CD4-positive, alpha-beta T cell treated with Interleukin-15 for 1 hour (primary cell): ENCODE data around the gene INPP5A.

Source experiments
- DNase-seq: peaks from one replicate; pipeline ENCODE4 v3.0.0-alpha.2; 2020

The INPP5A gene

DNA sequence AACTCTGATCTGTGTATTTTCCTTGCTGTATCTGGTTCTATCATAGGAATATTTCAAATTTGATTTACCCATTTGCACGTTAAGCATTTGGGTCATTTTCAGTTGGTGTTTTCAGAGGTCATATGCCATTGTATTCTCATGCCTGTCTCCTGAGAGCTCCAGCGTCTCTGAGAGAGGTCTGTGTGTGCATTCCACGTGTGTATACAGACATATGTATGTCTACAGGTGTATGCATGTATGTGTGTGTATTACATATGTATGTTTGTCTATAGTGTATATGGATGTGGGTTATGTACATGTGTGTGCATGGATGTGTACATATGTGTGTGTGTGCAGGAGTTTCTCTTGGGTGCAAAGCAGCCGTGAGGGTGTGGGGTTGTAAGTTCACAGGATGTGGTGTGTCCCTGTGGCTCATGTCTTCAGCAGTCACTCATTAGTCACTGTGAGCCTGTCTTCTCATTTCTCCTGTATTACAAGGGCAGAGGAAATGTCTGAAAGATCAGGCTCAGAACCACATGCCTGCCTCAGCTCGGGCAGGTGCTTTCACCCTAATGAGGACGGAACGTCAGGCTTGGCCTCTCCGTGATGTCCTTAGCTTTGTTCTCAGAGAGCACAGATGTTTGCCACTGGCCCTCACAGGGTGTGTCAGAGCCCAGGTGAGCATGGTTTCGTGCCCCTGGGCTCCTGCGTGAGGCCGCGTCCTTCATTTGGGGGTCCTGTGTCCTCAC is 146.7 kb downstream of the INPP5A start:
- DNase-seq, result no peak

- peak; percentile 1 for DNase-seq
Observed at GRCh38 chr10:132685101-132685891, 147.7 kb downstream of the INPP5A start.

DNA sequence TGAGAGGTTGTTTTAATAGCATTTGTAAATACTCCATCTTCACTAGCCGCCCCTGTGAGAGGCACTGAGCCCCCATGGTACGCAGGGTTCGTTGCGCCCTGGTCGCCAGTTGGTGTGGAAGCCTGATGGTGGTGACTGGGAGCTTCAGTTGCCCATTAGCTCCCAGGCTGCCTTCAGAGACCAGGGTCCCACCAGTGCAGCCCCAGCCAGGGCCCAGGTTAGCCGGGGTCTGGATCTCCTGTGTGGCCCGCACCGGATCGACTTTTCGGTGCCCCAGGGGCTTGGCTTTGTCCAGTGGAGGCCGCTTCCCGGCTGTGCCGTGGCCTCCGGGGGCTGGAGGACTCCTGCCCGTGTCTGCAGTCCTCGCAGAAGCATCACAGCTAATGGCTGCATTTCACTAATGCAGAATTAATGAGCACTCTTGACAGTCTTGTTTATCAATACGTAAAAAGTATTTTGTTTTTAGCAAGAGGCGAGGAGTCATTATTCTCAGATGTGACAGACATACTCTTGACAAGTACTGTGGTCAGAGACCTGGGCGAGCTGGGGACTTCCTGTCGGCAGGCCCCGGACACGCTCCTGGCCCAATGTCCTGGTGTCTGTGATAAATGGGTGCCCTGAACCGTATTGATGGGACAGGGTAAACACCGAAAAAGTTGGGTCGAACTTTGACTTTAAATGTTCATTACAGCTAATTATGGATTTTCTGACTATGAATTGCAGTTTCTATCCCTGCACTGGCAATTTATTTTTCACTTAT is 148.5 kb downstream of the INPP5A start:
- peak; percentile 2 for DNase-seq

- peak; percentile 10 for DNase-seq
Observed at GRCh38 chr10:132687181-132687892, 149.8 kb downstream of the INPP5A start.

- peak; percentile 5 for DNase-seq
Observed at GRCh38 chr10:132687893-132688579, 150.4 kb downstream of the INPP5A start.

DNA sequence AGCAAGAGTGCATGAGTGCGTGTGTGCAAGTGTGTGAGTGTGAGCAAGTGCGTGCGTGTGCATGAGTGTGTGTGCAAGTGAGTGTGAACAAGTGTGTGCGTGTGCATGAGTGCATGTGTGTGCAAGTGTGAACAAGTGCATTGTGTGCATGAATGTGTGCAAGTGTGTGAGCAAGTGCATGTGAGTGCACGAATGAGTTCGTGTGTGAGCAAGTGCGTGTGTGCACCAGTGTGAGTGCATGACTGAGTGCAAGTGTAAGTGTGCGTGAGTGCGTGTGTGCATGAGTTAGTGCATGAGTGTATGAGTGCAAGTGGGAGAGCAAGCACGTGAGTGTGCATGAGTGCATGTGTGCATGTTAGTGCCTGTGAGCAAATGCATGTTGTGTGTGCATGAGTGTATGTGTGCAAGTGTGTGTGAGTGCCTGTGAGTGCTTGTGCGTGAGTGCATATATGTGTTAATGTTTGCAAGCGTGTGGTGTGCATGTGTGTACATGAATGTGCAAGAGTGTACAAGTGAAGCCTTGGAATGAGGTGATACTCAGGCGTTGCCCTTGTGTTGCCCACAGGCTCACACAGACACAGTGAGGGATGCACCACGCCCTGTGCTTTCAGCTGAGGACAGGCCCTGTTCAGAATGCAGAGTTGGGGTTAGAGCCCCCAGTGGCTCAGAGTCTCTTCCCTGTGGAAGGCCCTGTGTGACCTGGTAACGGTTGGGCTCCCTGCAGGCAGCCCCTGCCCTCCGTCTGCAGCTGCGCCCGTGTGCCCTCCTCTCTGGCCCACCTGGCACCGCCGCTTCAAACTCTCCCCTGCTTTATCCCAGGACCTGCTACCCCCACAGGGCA is 151.2 kb downstream of the INPP5A start:
- peak; percentile 14 for DNase-seq

- peak; percentile 9 for DNase-seq
Observed at GRCh38 chr10:132689721-132690360, 152.3 kb downstream of the INPP5A start.

GRCh38 chr10:132690401-132690800 is 152.8 kb downstream of the INPP5A start:
- DNase-seq, result no peak

DNA sequence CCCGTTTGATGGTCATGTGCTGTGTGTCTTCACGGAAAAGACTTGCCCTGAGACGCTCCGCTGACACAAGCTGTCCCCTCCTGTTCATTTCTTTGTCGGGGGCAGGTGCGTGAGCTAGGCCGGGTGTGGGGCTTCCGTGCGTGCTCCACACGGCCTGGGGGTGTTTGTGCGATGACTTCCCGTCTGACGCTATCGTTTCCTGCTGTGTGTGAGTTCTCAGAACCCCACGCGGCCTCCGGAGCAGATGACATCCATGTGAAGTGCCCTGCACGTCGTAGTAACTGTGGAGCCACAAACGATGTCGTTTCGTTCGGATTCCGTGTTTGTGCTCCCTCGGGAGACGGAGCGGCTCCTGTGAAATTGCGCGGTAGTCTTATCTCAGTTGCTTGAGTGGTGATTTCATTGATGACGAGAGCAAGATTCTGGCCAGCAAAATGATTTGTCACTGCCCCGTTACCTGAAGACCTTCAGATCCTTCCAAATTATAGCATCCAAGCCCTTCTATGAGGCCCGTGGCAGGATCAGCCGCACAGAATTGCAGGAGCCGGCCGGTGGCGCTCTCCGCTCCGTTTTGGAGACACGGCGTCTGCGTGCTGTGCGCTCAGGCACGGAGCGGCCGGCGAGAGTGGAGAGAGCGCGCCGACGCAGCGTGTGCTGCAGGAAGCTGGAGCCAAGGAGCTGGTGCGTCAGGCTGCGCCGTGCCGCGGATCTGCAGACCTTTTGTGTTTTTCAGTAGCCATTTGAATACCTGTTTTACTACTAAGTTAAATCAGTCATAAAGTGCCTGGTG is 153.4 kb downstream of the INPP5A start:
- peak; percentile 6 for DNase-seq

DNA sequence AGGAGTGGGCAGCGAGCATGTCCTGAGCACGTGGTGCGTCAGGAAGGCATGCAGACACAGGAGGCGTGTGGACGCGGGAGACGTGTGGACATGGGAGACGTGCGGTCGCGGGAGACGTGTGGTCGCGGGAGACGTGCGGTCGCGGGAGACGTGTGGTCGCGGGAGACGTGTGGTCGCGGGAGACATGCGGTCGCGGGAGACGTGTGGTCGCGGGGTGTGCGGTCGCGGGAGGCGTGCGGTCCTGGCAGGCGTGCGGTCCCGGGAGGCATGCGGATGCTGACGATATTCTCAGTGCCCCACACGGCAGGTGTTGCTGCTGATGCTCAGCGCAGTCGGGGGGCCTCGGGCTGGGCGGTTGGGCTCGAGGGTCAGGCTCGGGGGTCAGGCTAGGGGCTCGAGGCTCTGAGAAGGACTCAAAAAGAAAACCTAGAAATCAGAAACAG is 154.1 kb downstream of the INPP5A start:
- DNase-seq, result peak; percentile 1

DNA sequence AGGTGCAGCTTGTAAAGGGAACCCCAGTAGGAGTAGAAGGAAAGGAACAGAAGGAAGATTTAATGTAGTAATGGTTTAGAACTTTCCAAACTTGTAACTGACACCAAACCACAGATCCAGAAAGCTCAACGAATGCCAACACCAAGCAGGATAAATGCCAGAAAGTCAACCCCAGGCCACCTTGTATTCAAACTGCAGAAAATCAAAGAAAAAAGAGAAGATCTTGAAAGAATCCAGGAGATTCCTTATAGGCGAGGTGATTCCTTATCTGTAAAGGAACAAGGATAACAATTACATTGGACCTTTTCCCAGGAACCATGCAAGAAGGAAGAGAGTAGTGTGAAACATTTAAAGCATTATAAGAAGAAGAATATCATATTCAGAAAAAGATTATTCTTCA is 154.7 kb downstream of the INPP5A start:
- DNase-seq, result no peak

DNA sequence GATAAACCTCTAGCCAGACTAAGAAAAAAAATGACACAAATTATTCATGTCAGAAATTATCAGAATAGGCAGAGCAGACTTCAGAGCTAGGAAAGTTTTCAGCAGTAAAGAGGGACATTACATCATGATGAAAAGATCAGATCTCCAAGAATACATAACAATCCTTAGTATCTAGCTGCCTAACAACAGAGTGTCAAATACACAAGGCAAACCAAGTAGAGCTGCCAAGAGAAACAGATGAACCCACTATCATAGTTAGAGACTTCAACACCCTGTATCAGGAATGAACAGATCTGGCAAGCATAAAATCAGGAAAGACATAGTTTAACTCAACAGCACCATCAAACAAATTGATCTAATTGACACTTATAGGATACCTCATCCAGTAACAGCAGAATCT is 156.1 kb downstream of the INPP5A start:
- no peak for DNase-seq

DNA sequence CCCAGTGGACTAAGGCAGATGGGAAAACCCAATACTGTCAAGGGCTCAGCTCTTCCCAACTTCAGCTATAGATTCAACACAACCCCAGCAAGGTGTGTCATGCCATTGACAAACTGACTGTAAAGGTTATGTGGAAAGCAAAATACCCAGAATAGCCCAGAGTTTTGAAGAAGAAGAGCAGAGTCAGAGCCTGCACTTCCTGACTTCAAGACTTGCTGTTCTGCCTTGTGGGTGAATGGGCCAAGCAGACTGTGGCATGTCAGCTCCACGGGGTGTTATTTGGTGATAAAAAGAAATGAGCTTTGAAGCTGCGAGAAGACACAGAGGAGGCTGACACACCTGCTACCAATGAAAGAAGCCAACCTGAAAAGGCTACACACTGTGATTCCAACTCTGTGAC is 158.6 kb downstream of the INPP5A start:
- no peak for DNase-seq

- DNase-seq, result peak; percentile 9
Observed at GRCh38 chr10:132696728-132697577, 159.4 kb downstream of the INPP5A start.

DNA sequence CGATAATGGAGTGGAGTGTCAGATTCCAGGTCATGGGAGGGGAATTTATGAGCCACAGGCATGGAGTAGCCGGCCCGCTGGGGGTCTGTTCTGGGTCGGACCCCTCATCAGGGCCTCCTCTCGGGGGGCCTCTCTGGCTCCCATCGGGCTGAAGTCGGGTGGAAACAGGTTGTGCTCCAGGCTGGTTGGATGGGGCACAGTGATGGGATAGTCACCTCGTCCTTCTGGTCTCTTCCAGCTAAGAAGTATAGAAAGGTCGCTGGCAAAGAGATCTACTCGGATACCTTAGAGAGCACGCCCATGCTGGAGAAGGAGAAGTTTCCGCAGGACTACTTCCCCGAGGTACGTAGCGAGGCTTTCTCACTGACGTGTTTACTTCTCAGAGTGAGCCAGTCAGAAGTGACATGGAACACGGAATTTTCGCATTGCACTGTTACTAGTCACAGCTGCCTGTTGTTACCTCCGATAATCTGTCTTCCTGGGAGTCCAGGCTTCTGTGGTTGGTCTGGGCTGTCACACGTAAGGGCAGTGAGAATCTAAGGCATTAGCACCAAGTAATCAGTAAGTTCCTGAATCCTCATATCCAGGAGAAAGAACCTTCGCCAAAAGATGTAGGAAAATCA is 160.1 kb downstream of the INPP5A start:
- peak; percentile 7 for DNase-seq

GRCh38 chr10:132698211-132698751 is 160.7 kb downstream of the INPP5A start:
- DNase-seq, result peak; percentile 14

DNA sequence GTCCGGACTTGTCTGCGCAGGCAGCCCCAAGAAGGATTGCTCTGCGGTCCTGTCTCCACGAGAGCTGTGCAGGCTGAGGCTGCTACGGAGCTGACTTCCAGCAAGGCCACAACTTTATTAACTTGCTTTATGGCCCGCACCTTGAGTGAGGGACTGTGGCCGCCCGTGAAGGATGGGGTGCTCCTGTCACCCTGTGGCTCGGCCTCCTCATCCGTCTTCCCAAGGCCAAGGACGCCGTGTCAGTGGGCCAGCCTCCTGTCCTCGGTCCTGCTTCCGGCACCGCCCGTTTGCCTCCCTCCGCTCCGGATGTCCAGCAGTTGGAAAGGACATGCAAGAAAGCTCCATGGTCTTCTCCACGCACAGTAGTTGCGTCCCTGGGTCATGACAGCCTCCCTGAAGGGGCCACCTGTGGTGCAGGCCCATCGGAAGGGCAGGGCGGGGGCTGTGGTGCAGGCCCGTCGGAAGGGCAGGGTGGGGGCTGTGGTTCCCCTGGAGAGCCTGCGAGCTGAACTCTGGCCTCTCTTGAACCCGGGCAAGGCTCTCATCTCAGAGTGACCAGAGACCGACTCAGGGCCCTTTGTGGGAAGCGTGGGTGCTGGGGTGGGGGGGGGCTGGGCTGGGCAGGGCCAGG is 161.3 kb downstream of the INPP5A start:
- peak; percentile 13 for DNase-seq
